Measurements from ENCODE around the gene LSR.

DNA sequence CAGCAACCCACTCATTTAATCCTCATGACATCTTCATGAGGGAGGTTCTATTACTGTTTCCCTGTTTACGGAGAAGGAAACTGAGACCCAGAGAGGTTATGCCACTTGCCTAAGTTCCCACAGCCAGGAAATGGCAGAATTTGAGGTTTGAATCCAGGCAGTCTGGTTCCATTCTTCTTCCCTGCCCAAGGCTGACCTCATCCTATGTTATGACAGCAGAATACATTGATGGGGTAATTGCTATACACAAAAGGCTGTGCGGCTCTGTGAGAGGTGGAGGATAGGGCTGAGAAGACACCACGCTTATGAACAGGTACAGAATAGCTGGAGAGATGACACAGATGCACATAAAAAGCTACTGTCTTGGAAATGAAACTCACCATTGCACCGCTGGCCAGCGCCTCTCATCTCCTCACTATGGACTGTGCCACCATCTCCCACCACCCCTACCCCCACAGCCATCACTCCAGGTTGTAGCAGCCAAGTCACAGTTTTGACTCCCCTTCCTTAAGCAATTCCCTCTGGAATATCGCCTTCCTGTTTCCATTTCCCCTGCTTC lies 54.6 kb downstream of the LSR start:
- TF ChIP-seq, protein P1, sequence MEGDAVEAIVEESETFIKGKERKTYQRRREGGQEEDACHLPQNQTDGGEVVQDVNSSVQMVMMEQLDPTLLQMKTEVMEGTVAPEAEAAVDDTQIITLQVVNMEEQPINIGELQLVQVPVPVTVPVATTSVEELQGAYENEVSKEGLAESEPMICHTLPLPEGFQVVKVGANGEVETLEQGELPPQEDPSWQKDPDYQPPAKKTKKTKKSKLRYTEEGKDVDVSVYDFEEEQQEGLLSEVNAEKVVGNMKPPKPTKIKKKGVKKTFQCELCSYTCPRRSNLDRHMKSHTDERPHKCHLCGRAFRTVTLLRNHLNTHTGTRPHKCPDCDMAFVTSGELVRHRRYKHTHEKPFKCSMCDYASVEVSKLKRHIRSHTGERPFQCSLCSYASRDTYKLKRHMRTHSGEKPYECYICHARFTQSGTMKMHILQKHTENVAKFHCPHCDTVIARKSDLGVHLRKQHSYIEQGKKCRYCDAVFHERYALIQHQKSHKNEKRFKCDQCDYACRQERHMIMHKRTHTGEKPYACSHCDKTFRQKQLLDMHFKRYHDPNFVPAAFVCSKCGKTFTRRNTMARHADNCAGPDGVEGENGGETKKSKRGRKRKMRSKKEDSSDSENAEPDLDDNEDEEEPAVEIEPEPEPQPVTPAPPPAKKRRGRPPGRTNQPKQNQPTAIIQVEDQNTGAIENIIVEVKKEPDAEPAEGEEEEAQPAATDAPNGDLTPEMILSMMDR (IDR thresholded peaks at IDR 0.05): no peak
- no peak for TF ChIP-seq POLR2A (IDR thresholded peaks at IDR 0.05)

All from body of pancreas (tissue), 4 donors.